Sigmoid colon (tissue), 7 donors: ENCODE data around the gene DKC1. TPM values are rescaled to one million over a fixed set of nuclear protein-coding genes. Genes with fewer than 3 reads are reported as not detected.

Experiments
- DNase-seq: peaks from one replicate; pipeline ENCODE4 v3.0.0-alpha.2; 2019
- H3K27ac ChIP-seq, 4 donors: fragments of 200-600 bp; sonication (generic); one replicate each; pipeline ENCODE4 v1.5.1; 2016 to 2019; ENCODE audit warnings: mild to moderate bottlenecking in 1 of 4
- H3K27me3 ChIP-seq, 3 donors: fragments of 200-600 bp; sonication (generic); one replicate each; pipeline ENCODE4 v1.5.1; 2019; ENCODE audit warnings: mild to moderate bottlenecking in 1 of 3
- H3K36me3 ChIP-seq, 4 donors: fragments of 200-600 bp; sonication (generic); one replicate each; pipeline ENCODE4 v1.5.1; 2016 to 2019
- H3K4me1 ChIP-seq, 4 donors: fragments of 200-600 bp; sonication (generic); one replicate each; pipeline ENCODE4 v1.5.1; 2017 to 2019
- H3K4me3 ChIP-seq, 4 donors: fragments of 200-600 bp; sonication (generic); one replicate each; pipeline ENCODE4 v1.5.1; 2017 to 2019; ENCODE audit warnings: mild to moderate bottlenecking in 2 of 4, moderate library complexity in 1 of 4
- H3K9me3 ChIP-seq, 4 donors: fragments of 200-600 bp in 3 of 4; sonication (generic) in 3 of 4; one replicate each; pipeline versions ENCODE4 v1.5.1 to v1.6.1; 2013 to 2019
- EP300 ChIP-seq, 4 donors: sonication (generic); formaldehyde crosslinking; IDR thresholded peaks; one replicate each; pipeline ENCODE4 v1.6.1; 2017; ENCODE audit warnings: antibody characterized with exemption in 4 of 4
- POLR2A ChIP-seq, 2 donors: fragments of 450-650 bp; IDR thresholded peaks; one replicate each; pipeline ENCODE4 v1.6.1; 2016; ENCODE audit warnings: antibody characterized with exemption in 2 of 2, mild to moderate bottlenecking in 2 of 2, moderate library complexity in 2 of 2
- POLR2AphosphoS5 ChIP-seq, 4 donors: sonication (generic); formaldehyde crosslinking; IDR thresholded peaks; one replicate each; pipeline ENCODE4 v1.6.1; 2017; ENCODE audit warnings: antibody characterized with exemption in 4 of 4
- WGBS, 2 donors: extraction: QIAGEN DNeasy Blood & Tissue Kit; methylation state at CpG; one replicate each; pipeline ENCODE4 v1.1.7; 2013; 5-methylcytosine and 5-hydroxymethylcytosine counted together
- intact Hi-C: fragments of 100-400 bp; cut with DNase I; formaldehyde crosslinking; loops from one replicate; pipeline ENCODE4 v1.15.1; 2023
- polyA plus RNA-seq, 3 donors: library from polyadenylated mRNA; stranded (reverse); fragments of 200-250 nt; gene quantifications; one replicate each; pipeline ENCODE4 v1.2.3, GENCODE V29; 2013
- total RNA-seq, 4 donors: library from RNA; depleted of rRNA; stranded (reverse); fragments of >200 nt; gene quantifications; one replicate each; pipeline ENCODE4 v1.1.0, GENCODE V29; 2016
- TF ChIP-seq, protein P1 (sequence below), 4 experiments: fragments of 450-650 bp in 3 of 4; fragments of 200-600 bp in 1 of 4; IDR thresholded peaks; one replicate each; pipeline ENCODE4 v1.5.1; 2016 to 2019; ENCODE audit warnings: antibody characterized with exemption in 4 of 4, mild to moderate bottlenecking in 3 of 4, moderate library complexity in 2 of 4
- donor health status: healthy with polysubstance abuse.
- donor health status: Bipolar disorder and iron deficiency.
- donor health status: healthy.

Gene DKC1
- total and polyA plus RNA-seq, 7 donors: 18.2 to 47.5 (median 20.0) TPM

- Histone ChIP-seq H3K4me1 (peaks cover 0 to 79% (median 67%) of the 10 kb centered on the region in 4 donors), H3K27me3 (no peaks in the 10 kb centered on the region), H3K9me3 (no peaks in the 10 kb centered on the region), H3K27ac (peak overlapping the region; percentile 76 to 83 (median 81)), H3K36me3 (no peaks in the 10 kb centered on the region), H3K4me3 (no peak overlapping the region)
- intact Hi-C loops: no loop called here
- 85 to 86% methylated on average over 7 of the region's 7 CpGs for whole genome bisulfite sequencing, 2 donors
- DNase-seq: peak; percentile 84
- TF ChIP-seq, protein P1, sequence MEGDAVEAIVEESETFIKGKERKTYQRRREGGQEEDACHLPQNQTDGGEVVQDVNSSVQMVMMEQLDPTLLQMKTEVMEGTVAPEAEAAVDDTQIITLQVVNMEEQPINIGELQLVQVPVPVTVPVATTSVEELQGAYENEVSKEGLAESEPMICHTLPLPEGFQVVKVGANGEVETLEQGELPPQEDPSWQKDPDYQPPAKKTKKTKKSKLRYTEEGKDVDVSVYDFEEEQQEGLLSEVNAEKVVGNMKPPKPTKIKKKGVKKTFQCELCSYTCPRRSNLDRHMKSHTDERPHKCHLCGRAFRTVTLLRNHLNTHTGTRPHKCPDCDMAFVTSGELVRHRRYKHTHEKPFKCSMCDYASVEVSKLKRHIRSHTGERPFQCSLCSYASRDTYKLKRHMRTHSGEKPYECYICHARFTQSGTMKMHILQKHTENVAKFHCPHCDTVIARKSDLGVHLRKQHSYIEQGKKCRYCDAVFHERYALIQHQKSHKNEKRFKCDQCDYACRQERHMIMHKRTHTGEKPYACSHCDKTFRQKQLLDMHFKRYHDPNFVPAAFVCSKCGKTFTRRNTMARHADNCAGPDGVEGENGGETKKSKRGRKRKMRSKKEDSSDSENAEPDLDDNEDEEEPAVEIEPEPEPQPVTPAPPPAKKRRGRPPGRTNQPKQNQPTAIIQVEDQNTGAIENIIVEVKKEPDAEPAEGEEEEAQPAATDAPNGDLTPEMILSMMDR (IDR thresholded peaks at IDR 0.05): no peak
- TF ChIP-seq POLR2AphosphoS5 (IDR thresholded peaks at IDR 0.05) (peak in 3 of 4 donors; percentile 75 to 77 (median 77)), EP300 (IDR thresholded peaks at IDR 0.05) (peak in 2 of 4 donors; percentile 46 to 57), POLR2A (IDR thresholded peaks at IDR 0.05) (no peak)
Measured at GRCh38 chrX:154735695-154736393, 26.8 kb upstream of the DKC1 start.

GRCh38 chrX:154737136-154737535 is 25.5 kb upstream of the DKC1 start:
- TF ChIP-seq EP300 (IDR thresholded peaks at IDR 0.05) (no peak), POLR2A (IDR thresholded peaks at IDR 0.05) (no peak), POLR2AphosphoS5 (IDR thresholded peaks at IDR 0.05) (no peak)
- TF ChIP-seq, protein P1 (IDR thresholded peaks at IDR 0.05): no peak
- DNase-seq: no peak
- Histone ChIP-seq H3K27me3 (no peaks in the 10 kb centered on the region), H3K4me1 (peaks cover 0 to 66% (median 55%) of the 10 kb centered on the region in 4 donors), H3K36me3 (no peaks in the 10 kb centered on the region), H3K9me3 (no peaks in the 10 kb centered on the region), H3K4me3 (no peak overlapping the region), H3K27ac (peak overlapping the region; percentile 76 to 83 (median 81))
- 87 to 96% methylated on average over 5 of the region's 5 CpGs for WGBS, 2 donors
- intact Hi-C loops: no loop called here

DNA sequence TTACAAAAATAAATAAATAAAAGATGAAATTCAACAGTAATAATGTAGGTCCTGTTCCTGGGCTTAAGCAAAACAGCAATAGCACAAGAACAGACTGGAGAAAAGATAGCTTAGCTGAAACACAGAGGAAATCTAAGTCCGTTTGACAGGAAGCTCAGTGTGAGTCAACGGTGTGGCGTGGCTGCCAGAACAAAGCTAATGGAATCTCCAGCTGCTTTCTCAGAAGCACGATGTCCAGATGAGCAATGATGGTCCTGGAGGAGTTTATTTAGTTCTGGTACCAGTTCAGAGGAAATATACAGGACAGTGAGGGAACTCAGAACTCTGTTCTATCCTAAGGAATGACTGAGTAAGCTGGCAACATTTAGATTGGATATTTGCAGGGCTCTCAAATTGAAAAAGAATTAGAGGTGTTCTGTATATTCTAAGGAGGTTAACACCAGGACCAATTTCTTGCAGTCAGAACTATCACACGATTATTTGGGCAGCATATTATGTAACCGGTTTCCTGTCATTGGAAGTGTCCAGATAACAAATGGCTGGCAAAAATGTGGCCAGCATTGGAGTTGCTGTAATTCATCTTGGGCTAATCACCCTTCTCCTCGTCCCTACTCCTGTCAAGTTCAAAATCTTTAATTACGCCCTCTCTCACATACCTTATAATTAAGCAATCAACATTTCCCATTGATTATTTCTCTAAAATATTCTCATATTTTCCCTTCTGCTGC is 24.5 kb upstream of the DKC1 start:
- Histone ChIP-seq H3K36me3 (no peaks in the 10 kb centered on the region), H3K9me3 (no peaks in the 10 kb centered on the region), H3K27ac (peak overlapping the region; percentile 76 to 83 (median 81)), H3K27me3 (no peaks in the 10 kb centered on the region), H3K4me3 (no peak overlapping the region), H3K4me1 (peaks cover 0 to 55% (median 46%) of the 10 kb centered on the region in 4 donors)
- intact Hi-C loops: no loop called here
- DNase-seq: peak; percentile 86
- 41 to 66% methylated on average over 8 of the region's 8 CpGs for WGBS, 2 donors
- TF ChIP-seq POLR2A (IDR thresholded peaks at IDR 0.05): no peak
- peak; percentile 12 to 83 (median 66) for TF ChIP-seq POLR2AphosphoS5 (IDR thresholded peaks at IDR 0.05)
- TF ChIP-seq, protein P1 (IDR thresholded peaks at IDR 0.05): no peak
- peak in 2 of 4 donors; percentile 56 to 65 for TF ChIP-seq EP300 (IDR thresholded peaks at IDR 0.05)

DNA sequence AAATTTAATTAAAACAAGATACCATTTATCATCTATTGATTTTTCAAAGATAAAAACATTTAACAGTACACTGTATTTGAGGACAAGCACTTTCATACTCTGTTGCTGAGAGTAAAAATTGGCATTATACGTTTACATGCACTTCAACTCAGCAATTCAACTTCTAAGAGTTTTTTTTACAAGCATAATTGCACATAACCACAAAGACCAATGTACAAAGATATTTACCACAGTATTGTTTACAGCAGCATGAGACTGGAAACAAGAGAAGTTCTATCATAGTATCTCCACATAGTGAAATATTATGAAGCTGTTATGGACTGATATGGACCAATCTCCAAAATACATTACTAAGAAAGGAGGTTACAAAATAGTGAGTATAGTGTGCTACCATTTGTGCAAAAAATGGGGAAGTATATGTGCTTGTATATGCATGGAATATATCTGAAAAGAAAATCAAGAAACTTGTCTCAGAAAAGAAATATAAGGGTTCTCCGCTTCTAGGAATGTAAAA is 22.7 kb upstream of the DKC1 start:
- Histone ChIP-seq H3K36me3 (no peaks in the 10 kb centered on the region), H3K27me3 (no peaks in the 10 kb centered on the region), H3K27ac (no peak overlapping the region), H3K4me1 (peaks cover 0 to 37% (median 31%) of the 10 kb centered on the region in 4 donors), H3K4me3 (no peak overlapping the region), H3K9me3 (no peaks in the 10 kb centered on the region)
- intact Hi-C loops: no loop called here
- DNase-seq: no peak
- TF ChIP-seq POLR2A (IDR thresholded peaks at IDR 0.05) (no peak), POLR2AphosphoS5 (IDR thresholded peaks at IDR 0.05) (no peak), EP300 (IDR thresholded peaks at IDR 0.05) (no peak)
- TF ChIP-seq, protein P1 (IDR thresholded peaks at IDR 0.05): no peak
- 57 to 62% methylated on average over 2 of the region's 2 CpGs for WGBS, 2 donors
